Measurements from ENCODE around the gene RLF.

The RLF gene

GRCh38 chr1:40239626-40240025, 78.4 kb downstream of the RLF start:
- FAIRE-seq: no peak

GRCh38 chr1:40240390-40240789, 79.2 kb downstream of the RLF start:
- FAIRE-seq: no peak

- no peak for FAIRE-seq
Measured at GRCh38 chr1:40241362-40241761, 80.2 kb downstream of the RLF start.

GRCh38 chr1:40243351-40243750, 82.2 kb downstream of the RLF start:
- no peak for FAIRE-seq

- no peak for FAIRE-seq
Measured at GRCh38 chr1:40244138-40244744, 83.1 kb downstream of the RLF start.

GRCh38 chr1:40245686-40246085, 84.5 kb downstream of the RLF start:
- FAIRE-seq: no peak

GRCh38 chr1:40247655-40248054, 86.5 kb downstream of the RLF start, which contains the start of gene TMCO2:
TMCO2 (plus strand) TSS chr1:40247937; CDS start chr1:40247994, 57 bp downstream.
- FAIRE-seq: no peak

GRCh38 chr1:40248412-40248811, 87.2 kb downstream of the RLF start:
- FAIRE-seq: no peak

- no peak for FAIRE-seq
Measured at GRCh38 chr1:40251456-40251855, 90.3 kb downstream of the RLF start.

- no peak for FAIRE-seq
Measured at GRCh38 chr1:40252601-40253000, 91.4 kb downstream of the RLF start.

GRCh38 chr1:40255231-40255630, 94.0 kb downstream of the RLF start:
- FAIRE-seq: no peak

- FAIRE-seq: no peak
Measured at GRCh38 chr1:40256401-40257084, 95.4 kb downstream of the RLF start.

GRCh38 chr1:40257313-40257687, 96.1 kb downstream of the RLF start:
- no peak for FAIRE-seq

GRCh38 chr1:40257688-40258444, 96.7 kb downstream of the RLF start, which contains the start of gene ZMPSTE24:
ZMPSTE24 (plus strand) TSS chr1:40258236; CDS start chr1:40258272, 36 bp downstream.
- FAIRE-seq: peak; percentile 87

- no peak for FAIRE-seq
Measured at GRCh38 chr1:40258445-40258769, 97.2 kb downstream of the RLF start.

GRCh38 chr1:40264354-40264781, 103.2 kb downstream of the RLF start:
- FAIRE-seq: no peak

- FAIRE-seq: no peak
Measured at GRCh38 chr1:40265298-40265697, 104.1 kb downstream of the RLF start.

- no peak for FAIRE-seq
Measured at GRCh38 chr1:40265919-40266318, 104.7 kb downstream of the RLF start.

- no peak for FAIRE-seq
Measured at GRCh38 chr1:40266786-40267535, 105.8 kb downstream of the RLF start.

GRCh38 chr1:40267767-40268187, 106.6 kb downstream of the RLF start:
- no peak for FAIRE-seq

GRCh38 chr1:40268211-40268610, 107.0 kb downstream of the RLF start:
- no peak for FAIRE-seq

GRCh38 chr1:40270152-40270834, 109.1 kb downstream of the RLF start:
- FAIRE-seq: no peak
